ENCODE data around the gene DLX1.
A peak's percentile ranks its signal among the peaks of the same experiment; 100 is the strongest.

DLX1 gene

DNA sequence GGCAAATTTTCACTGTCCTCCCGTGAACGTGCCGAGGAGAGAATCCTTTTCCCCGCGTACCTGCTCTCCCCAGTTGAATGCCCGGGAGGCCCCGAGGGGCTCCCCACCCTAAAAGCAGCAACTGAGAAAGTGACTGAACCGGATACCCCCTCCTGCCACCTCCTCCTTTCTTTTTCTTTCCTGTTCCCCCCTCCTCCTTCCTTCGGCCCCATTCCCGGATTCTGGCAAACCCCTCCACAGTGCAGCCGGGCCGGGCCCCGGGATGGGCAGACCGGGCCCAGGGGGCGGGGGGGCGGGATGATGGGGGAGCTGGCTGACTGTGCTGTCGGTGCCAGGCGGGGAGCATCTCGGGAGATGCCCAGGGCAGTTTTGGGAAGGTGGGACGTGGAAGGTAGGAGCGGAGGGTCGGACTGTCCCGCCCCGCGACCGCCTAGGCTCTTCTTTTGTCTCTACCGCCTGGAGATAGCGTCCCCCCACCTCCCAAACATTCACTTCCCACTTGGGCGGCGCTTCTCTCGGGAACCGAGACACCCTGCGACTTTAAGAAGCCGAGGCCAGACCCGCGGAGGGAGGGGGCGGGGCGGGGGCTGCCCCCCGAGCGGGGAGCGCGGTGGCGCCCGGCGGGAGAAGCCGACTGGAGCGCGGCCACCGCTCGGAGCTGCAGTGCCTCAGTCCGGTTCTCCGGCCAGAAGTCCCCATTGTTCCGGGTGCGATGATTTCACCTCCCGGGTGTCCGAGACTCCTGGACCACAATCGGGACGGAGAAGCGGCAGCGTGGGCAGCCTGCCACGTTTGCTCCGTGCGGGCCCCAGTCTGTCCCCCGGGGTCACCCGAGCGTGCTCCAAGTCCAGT lies 9.2 kb downstream of the DLX1 start:
- H3K4me3 ChIP-seq (ENCODE audit: low read length): peak overlapping the region; percentile 68

DNA sequence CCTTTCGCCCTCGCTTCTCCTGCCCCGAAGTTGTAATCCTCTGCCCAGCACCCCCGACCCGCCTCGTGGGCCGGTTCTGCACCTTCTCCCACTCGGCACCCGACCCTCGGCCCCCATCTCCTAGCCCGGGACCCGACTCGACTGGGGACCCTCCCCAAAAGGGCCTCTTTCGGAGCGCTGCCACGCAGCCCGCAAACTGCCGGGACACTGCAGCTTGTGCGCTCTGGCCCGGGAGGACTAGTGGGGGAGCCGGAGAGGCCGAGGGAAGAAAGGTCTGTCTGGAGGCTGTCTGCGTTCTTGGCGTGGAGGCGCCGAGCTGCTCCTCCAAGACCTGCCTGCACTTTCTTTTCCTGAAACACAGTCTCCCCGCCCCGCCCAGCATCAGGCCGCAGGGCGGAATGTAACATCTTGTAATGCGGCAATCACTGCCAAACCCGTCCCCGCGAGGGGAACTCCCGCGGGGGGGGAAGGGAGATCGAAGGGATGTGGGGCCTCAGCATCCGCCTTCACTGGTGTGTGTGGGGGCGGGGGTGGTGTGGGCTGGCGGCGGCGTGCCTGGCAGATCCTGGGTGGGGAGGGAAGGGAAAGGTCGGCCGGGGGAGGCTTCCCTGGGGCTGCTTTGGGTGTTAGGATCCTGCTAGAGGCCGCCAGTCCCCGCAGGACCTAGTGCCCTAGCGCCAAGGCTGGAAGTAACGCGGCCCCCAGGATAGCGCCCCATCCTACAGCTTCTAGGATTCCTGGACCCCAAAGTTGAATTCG lies 10.0 kb downstream of the DLX1 start:
- peak overlapping the region; percentile 68 for H3K4me3 ChIP-seq (ENCODE audit: low read length)
- DNase-seq (ENCODE audit: low read depth, low spot score): peak; percentile 62

More for the DNA sequence above, 9.2 kb downstream of the DLX1 start:
- no peak for DNase-seq (ENCODE audit: low read depth, low spot score)

DNA sequence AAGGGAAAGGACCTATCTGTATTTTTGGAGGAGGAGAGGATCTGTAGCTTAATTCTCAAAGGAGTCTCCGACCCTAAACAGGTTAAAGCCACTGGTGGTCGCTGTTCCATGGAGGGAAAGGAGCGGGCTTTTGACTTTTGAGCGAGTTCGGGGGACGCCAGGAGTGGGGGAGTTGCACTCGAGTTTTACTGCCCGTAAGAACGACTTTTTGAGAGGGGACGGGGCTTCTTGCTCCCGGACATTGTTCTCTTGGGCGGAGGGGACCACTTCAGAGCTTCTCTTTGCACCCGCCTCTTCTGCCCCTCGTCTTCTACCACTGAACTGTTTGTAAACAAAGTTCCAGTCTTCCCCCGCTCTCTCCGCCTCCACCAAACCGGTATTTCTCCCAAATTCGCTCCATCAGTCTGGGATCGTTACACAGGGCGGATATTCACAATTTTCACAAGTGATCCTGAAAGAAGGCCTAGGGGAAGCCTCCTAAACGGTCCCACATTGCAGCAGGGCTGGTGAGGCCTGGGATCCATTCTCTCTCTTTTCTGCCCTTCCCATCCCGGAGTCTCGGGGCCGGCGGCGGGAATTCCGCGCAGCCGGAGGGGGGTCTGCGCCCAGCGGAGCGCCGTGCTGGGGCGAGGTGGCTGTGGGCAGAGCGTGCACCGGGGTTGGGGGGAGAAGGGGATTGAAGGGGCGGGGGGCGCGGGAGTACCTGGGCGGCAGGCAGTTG lies 10.8 kb downstream of the DLX1 start:
- peak overlapping the region; percentile 68 for H3K4me3 ChIP-seq (ENCODE audit: low read length)
- DNase-seq (ENCODE audit: low read depth, low spot score): no peak

DNA sequence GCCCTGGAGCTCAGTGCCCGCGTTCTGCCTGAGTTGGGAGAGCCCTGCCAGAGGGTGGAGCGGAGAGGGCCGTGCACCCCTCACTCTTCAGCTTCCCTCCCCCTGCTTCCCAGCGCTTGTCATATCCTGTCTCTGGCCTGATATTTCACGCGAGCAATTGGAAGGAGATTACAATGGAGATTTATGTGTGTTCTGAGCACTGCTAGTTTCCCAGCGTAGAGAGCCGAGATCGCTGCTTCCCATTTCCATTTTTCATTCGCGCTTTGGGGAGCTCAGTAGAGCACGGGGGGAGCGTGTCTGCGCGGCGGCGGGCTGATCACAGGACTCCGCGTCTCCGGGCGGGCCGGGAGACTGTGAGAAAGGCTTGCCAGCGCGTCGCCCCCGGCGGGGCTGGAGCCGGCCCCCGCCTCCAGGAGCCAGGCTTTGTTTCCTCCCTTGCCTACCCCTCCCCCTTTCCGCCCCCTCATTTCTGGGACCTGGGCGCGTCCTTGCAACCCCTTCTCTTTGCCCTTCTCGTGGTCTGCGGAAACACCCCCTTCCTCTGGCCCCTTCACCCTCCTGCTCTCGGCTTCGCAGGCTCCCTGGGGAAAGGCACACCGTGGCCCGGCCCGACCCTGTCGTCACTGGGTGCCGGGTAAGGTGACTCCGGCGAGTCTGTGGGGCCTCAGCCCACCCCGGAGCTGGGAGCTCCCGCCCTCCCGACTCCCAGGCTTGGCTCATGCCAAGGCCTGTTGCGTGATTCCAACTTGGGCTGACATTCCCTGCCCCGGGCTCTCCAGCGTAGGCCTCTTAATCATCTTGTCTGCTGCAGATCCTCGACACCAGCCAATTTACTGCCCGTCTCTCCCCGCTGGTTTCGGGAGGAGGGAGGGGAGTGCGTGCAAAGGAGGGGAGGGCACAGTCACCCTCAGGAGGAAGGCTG lies 11.6 kb downstream of the DLX1 start:
- no peak for DNase-seq (ENCODE audit: low read depth, low spot score)

DNA sequence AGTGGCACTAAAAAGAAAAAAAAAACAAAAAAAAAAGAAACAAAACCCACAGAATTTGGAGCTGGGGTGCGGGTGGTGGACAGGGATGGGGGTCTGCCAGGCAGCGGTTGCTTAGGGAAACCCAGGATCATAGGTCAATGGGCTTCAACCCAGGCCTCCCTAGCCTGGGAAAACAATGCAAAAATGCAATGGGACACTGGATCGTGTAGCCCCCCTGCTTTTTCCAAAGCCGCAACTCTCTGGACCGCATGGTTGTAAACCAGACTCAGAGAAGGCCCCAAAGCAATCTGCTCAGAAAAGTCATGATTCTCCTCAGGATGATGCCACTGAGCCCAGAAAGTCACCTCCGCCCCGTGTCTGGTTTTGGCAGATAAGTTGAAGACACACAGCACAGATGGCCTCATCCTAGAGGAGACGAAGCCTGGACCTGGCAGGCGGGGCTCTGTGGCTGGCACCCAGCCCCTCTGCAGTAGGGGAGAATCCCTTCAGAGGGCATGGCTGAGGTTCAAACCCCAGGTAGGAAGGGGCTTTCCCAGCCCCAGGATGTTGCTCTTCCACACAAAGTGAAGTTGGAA lies 12.3 kb downstream of the DLX1 start:
- H3K4me3 ChIP-seq (ENCODE audit: low read length): no peak overlapping the region

More for the DNA sequence above, 11.6 kb downstream of the DLX1 start:
- H3K4me3 ChIP-seq (ENCODE audit: low read length): no peak overlapping the region

DNA sequence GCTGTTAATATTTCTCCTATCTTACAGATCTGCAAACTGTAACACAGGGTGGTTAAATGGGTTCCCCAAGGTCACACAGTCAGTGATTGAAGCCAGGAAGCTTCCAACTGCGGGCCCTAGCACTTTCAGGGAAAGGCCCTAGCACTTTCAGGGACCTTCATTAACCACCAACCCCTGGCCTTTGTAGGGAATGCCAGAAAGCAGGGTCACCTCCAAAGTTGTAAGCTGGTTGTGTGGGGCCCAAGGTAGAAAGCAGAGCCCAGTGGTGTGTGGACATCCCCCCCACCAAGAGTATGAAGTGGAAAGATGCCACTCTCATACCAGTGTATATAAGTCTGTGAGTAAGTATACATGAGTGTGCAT lies 13.0 kb downstream of the DLX1 start:
- H3K4me3 ChIP-seq (ENCODE audit: low read length): no peak overlapping the region
- DNase-seq (ENCODE audit: low read depth, low spot score): no peak

More for the DNA sequence above, 12.3 kb downstream of the DLX1 start:
- no peak for DNase-seq (ENCODE audit: low read depth, low spot score)

DNA sequence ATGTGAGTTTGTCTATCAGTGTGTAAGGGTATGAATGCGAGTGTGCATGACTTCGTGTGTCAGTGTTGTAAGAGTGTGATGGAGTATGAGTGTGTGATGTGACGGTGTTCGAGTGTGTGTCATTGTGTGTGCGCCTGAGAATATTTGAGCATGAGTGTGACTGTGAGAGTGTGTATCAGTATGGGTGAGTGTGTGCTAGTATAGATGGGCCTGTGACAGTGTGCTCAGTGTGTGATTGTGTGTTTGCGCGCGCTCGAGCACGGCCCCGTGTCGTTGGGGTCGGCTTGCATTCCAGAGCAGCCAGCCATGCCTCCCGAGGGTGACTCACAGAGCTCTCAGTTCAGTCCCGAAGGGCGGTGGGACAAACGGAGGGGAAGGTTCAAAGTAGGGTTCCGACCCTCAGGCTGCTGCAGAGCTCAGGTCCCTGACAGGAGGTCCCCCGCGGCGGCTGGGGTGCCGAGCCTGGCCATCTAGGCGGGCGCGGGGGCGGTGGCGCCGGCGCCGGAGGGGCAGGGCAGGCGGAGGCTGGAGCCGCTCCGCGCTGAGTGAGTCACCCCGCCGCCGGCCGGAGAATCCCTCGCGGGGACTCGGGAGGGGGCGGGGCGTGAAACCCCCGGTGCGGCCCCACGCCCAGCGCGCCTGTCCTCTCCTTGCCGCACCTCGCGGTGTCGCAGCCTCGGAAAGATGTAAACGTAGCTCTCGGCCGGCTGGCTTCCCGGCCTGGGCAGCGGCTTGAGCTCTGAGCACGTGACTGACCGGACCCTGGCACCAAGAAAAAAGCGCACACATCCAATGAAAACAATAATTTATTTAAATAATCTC lies 13.6 kb downstream of the DLX1 start:
- no peak for DNase-seq (ENCODE audit: low read depth, low spot score)
- H3K4me3 ChIP-seq (ENCODE audit: low read length): no peak overlapping the region

DNA sequence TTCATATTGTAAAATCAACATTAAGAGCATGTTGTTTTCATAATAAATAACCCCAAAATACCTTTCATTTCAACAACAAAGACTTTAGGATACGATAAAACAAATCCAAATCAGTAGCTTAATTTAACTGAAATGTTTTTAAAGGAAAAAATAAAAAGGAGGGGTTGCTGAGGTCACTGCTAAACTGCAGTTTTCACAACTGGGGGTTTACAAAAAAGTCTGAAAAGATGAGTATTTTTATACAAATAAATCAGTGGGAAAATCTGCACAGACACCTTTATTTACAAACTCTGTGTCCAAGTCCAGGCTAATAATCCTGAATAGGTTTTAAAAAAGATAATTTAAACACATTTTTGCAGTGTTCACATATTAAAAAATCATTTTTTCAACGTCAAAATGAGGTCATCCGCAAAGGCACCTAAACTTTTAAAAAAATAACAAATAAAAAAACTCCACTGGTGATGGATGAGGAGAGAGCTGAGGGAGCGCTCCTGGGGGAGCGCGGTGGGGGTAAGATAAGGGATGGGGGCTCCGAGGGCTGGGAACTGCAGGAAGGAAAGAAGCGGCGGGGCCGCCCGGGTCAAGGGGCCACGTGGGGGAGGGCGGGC lies 14.3 kb downstream of the DLX1 start:
- no peak for DNase-seq (ENCODE audit: low read depth, low spot score)
- H3K4me3 ChIP-seq (ENCODE audit: low read length): no peak overlapping the region

DNA sequence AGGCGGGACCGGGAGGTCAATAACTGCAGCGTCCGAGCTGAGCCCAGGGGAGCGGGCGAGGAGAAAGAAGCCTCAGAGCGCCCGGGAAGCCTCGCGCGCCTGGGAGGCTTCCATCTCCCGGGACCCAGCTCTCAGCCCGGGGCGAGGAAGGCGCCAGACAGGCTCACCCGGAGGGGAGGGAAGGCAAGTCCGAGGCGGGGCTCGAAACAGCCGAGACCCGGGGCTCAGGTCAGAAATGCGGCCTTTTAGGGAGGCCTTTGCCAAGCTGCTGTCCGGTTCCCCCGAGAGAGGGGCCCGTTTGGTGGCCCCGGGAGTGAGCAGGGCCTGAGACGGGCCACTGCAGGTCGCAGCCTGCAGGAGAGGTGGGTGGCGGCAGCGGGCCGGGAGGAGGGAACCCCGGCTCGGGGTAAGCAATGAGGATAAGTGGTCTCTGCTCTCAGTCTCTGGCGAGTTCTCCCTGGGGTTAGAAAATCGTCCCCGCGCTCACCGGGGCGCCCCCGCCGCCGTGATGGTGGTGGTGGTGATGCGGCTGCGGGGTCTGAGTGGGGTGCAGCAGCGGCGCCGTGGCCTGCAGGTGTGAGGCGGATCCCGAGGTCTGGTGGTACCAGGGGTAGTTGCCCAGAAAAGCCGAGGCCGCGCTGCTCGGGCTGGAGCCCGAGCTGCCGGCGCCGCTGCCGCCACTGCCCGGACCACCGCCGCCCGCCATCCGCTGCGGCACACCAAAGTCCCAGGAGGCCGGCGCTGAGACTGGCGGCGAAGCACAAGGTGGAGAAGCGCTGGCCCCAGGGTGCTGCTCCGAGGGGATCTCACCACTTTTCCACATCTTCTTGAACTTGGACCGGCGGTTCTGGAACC lies 15.0 kb downstream of the DLX1 start:
- no peak for DNase-seq (ENCODE audit: low read depth, low spot score)
- no peak overlapping the region for H3K4me3 ChIP-seq (ENCODE audit: low read length)

DNA sequence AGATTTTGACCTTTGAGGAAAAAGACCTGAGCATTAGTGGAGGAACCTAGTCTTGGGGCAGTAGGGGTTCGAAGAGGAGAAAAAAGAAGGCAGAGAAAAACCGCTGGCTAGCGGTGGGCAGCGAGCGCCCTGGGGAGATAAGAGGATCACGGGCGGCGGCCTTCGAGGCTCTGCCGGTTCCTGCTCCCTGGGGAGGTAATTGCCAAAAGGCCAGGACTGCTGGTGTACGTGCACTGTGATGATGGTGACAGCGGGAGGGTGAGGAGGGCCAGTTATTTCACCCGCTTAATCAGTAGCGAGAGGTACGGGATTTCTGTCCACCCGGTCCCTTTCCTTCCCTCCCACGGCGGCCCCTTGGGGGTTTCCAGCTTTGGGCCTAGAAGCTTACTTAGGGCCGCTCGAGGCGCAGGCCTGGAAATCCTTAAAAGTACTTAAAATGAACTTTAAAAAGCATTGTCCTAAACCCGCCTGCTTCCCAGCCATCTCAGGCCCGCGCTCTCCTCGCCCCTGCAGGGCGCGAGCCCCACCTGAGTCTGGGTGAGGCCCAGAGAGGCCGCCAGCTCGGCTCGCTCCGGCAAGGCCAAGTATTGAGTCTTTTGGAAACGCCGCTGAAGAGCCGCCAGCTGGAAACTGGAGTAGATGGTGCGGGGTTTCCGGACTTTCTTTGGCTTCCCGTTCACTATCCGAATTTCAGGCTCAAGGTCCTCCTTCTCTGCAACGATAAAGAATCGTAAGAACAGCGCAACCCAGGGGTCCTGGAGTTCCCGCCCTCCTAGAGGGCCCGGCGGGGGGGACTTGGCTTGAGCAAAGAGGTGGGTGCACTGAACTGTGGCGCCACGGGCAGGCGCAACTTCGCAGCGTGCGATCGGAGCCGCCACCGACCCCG lies 15.9 kb downstream of the DLX1 start:
- H3K4me3 ChIP-seq (ENCODE audit: low read length): peak overlapping the region; percentile 68
- no peak for DNase-seq (ENCODE audit: low read depth, low spot score)

DNA sequence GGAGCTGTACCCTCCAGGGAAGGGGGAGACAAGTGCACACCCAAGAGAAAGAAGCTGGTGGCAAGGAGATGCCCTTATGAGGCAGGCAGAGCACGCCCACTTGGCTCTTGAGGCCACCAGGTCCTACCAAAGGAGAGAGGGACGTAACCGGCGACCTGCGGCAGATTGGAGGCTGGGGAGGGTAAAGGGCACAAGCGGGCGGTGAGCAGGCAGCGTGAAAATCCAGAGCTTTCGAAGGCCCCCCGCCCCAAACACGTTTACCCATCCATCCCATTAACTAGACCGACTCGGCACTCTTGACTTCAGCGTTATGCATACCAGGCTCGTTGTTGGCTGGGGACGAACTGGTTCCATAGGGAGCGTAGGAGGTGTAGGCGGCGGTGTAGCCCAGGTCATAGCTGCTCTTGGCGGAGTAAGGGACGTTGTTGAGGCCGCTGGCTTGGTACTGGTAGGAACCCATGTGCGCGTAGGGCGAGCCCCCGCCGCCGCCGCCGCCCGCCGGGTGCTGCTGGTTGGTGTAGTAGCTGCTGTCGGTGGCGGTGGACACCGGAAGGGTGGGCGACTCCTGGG lies 16.6 kb downstream of the DLX1 start:
- peak overlapping the region; percentile 68 for H3K4me3 ChIP-seq (ENCODE audit: low read length)
- DNase-seq (ENCODE audit: low read depth, low spot score): no peak

DNA sequence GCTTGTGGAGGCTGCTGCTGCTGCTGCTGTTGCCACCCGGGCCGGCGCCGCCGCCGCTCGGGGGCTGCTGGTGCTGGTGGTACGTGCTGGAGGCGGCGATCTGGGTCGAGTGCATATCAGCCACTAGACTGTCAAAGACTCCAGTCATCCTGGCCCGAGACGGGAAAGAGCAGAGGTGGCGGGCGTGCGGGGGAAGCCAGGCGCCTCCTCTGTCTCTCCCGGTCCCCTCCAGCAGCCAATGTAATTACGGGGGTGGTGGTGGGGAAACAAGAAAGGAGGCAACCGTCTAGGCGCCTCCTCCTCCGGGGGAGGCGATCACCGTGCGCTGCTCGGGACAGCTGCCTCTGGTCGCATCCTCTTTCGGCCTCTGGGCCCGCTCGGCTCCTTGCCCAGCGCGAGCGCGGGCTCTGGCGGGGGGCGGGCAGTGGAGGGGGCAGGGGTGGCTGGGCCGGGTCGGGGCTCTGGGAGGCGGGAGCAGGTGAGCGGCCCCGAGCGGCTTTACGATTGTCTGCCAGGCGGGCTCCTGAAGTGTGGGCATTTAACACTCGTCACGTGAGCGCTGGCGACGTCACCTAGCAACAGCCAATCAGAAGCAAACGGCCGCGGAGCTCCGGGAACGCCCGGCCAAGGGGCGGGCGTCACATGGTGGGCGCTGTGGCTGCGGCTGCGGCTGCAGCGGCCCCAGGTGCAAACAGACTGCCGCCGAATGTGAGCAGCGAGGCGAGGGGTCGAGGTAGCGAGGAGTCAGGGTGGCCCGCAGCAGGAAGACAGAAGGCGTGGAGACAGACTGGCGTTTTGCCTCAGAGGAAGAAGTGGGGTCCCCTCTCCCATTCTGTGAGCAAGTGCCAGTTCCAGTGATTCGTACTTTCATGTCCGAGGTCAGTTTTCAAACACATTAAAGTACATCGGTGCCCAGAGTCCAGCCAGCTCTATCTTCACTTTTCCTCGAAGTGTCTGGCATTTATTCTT lies 17.4 kb downstream of the DLX1 start, which contains the start of gene DLX2:
TSS of gene DLX2 (minus strand) at position 510 of the 969 bp plus-strand sequence. CDS start at position 148, 362 bp downstream.
- DNase-seq (ENCODE audit: low read depth, low spot score): peak; percentile 91
- H3K4me3 ChIP-seq (ENCODE audit: low read length): peak within 1 kb of the TSS; percentile 68

DNA sequence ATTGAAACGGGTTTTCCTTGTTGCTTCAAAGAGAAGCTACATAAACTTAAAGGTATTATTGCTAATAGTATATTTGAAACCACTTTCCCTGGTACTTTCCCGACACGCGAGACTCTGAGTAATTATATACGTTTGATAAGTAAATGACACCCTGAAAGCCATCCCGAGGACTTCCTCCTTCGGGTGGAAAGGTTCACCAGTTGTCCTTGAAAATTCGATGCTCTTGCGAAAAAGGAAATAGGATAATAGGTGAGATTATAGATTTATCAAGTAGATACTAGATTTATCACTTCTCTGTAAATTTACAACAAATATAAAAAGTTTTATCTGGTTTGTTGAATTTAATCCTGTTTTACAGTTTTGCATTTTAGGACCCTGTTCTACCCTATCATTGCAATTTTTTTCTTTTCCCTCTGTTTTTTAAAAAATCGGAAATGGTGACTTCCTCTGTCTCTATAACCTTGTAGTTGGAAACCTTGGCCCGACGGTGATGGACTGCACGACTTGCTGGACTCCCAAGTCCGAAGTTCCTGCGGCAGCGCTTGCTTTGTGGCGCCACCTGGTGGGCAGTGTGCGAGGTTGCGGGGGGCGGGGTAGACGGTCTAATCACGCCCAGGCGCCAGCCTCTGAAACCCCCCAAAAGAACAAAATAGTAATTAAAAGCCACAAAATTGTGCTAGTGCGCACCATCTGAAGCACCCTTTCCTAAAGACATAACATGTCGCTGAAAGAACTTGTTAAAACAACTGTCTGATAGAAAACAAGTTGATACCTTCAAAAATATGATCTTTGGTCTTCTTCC lies 18.4 kb downstream of the DLX1 start:
- peak; percentile 54 for DNase-seq (ENCODE audit: low read depth, low spot score)

More for the DNA sequence above, 18.4 kb downstream of the DLX1 start:
- H3K4me3 ChIP-seq (ENCODE audit: low read length): peak overlapping the region; percentile 68

Measured in Jurkat, Clone E6-1 (cell line).